K562 (cell line): Measurements from ENCODE around the gene RGS12.

Experiments used
- CHD2 ChIP-seq: IDR thresholded peaks from 2 replicates; pipeline ENCODE4 v1.6.1; 2011; ENCODE audit warnings: low read depth, low read length
- SPI1 ChIP-seq: IDR thresholded peaks from 2 replicates; pipeline ENCODE4 v1.6.1; 2011; ENCODE audit warnings: low read depth, low read length, control low read depth, borderline replicate concordance
- TF ChIP-seq, protein P1 (sequence below), 2 experiments: fragments of 450-650 bp; formaldehyde crosslinking in 1 of 2; IDR thresholded peaks; 2 replicates each; pipeline versions ENCODE4 v1.4.0 to v1.6.1; 2014 to 2020; ENCODE audit warnings: mild to moderate bottlenecking in 2 of 2, borderline replicate concordance in 1 of 2, low read depth in 1 of 2

DNA sequence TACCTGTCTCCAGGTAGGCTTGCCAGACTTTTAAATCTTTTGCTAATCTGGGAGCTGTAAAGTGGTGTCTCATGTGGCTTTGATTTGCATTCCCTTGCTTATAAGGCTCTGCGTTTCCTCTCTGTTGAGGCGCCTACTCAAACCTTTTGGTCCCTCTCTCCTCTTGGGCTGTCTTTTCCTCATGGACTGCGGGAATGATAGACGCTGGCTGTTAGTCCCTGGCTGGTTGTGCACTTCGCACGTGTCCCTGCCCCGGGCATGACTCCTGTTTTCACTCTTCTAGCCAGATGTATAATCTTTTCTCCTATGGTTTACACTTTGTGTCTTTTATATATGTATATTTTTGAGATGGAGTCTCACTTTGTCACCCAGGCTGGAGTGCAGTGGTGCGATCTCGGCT lies 39.7 kb downstream of the RGS12 start:
- TF ChIP-seq, protein P1, sequence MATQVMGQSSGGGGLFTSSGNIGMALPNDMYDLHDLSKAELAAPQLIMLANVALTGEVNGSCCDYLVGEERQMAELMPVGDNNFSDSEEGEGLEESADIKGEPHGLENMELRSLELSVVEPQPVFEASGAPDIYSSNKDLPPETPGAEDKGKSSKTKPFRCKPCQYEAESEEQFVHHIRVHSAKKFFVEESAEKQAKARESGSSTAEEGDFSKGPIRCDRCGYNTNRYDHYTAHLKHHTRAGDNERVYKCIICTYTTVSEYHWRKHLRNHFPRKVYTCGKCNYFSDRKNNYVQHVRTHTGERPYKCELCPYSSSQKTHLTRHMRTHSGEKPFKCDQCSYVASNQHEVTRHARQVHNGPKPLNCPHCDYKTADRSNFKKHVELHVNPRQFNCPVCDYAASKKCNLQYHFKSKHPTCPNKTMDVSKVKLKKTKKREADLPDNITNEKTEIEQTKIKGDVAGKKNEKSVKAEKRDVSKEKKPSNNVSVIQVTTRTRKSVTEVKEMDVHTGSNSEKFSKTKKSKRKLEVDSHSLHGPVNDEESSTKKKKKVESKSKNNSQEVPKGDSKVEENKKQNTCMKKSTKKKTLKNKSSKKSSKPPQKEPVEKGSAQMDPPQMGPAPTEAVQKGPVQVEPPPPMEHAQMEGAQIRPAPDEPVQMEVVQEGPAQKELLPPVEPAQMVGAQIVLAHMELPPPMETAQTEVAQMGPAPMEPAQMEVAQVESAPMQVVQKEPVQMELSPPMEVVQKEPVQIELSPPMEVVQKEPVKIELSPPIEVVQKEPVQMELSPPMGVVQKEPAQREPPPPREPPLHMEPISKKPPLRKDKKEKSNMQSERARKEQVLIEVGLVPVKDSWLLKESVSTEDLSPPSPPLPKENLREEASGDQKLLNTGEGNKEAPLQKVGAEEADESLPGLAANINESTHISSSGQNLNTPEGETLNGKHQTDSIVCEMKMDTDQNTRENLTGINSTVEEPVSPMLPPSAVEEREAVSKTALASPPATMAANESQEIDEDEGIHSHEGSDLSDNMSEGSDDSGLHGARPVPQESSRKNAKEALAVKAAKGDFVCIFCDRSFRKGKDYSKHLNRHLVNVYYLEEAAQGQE (IDR thresholded peaks at IDR 0.05; ENCODE audit: borderline replicate concordance): no peak
- TF ChIP-seq, protein P1 (CRISPR knock-in tag; IDR thresholded peaks at IDR 0.05; ENCODE audit: low read depth): no peak
- no peak for TF ChIP-seq CHD2
- no peak for TF ChIP-seq SPI1
